Measurements from ENCODE around the gene HMX1. TPM values are rescaled to one million over a fixed set of nuclear protein-coding genes. Genes with fewer than 3 reads are reported as not detected.

HMX1 gene
- total and polyA plus RNA-seq, 2 donors (not counting 3 experiments of a cell fraction or from before 2014, with no cell fraction given): not detected

- Histone ChIP-seq H3K9ac (replicated peaks; ENCODE audit: extremely low read depth, insufficient read depth, low read length) (no peak overlapping the region), H3K36me3 (ENCODE audit: control insufficient read depth in 2 of 2, extremely low read depth in 1 of 2, insufficient read depth in 2 of 2, low read length in 2 of 2) (no peaks in the 10 kb centered on the region), H3K4me2 (ENCODE audit: insufficient read depth, low read length) (no peak overlapping the region), H3K4me3 (replicated peaks in 1 of 3; ENCODE audit: insufficient read depth in 1 of 3, low read depth in 1 of 3, low read length in 3 of 3) (no peak overlapping the region), H3K9me3 (replicated peaks; ENCODE audit: control insufficient read depth, insufficient read depth, low read length) (no peaks in the 10 kb centered on the region), H3K27ac (ENCODE audit: insufficient read depth, low read depth, low read length) (no peak overlapping the region), H3K79me2 (ENCODE audit: control insufficient read depth, insufficient read depth, low read length) (no peaks in the 10 kb centered on the region), H3K27me3 (ENCODE audit: control insufficient read depth in 2 of 2, insufficient read depth in 2 of 2, low read length in 2 of 2) (no peaks in the 10 kb centered on the region), H4K20me1 (replicated peaks; ENCODE audit: control insufficient read depth, extremely low read depth, insufficient read depth, low read length) (no peaks in the 10 kb centered on the region), H2AFZ (ENCODE audit: low read depth, low read length) (no peak overlapping the region), H3K9me1 (replicated peaks; ENCODE audit: control insufficient read depth, extremely low read depth, insufficient read depth, low read length) (no peaks in the 10 kb centered on the region), H3K4me1 (ENCODE audit: control insufficient read depth, extremely low read depth, insufficient read depth, low read length) (no peaks in the 10 kb centered on the region)
- ChIA-PET CTCF (interaction anchor here (1.6 kb wide), 1 partner anchor 314 kb away, joined by 5 read pairs; no protein-coding TSS in a partner anchor), POLR2A (no interaction called here)
- intact Hi-C loops (cut with micrococcal nuclease): no loop called here
- no peak for TF ChIP-seq MYC (IDR thresholded peaks at IDR 0.05; ENCODE audit: low read depth, low read length)
- no peak for TF ChIP-seq EZH2 (IDR thresholded peaks at IDR 0.05; ENCODE audit: borderline replicate concordance, low read depth, low read length, severe bottlenecking)
- BruUV-seq (replicated peaks): no TSS peak
- dilution Hi-C loops (cut with MboI; ENCODE audit: extremely low pct_ligation_motif_present, low sequenced_read_pairs): no loop called here
- no peak for DNase-seq (ENCODE audit: low read depth, low spot score)
- FAIRE-seq: no peak
Measured at GRCh38 chr4:8920969-8921368, 49.3 kb upstream of the HMX1 start.

- ChIA-PET POLR2A (no interaction called here), CTCF (interaction anchor here (1.6 kb wide), 1 partner anchor 313 kb away, joined by 5 read pairs; no protein-coding TSS in a partner anchor)
- H3K27me3 ChIP-seq (ENCODE audit: control insufficient read depth in 2 of 2, insufficient read depth in 2 of 2, low read length in 2 of 2): no peaks in the 10 kb centered on the region
- no TSS peak for BruUV-seq (replicated peaks)
- H3K9me3 ChIP-seq (replicated peaks; ENCODE audit: control insufficient read depth, insufficient read depth, low read length): no peaks in the 10 kb centered on the region
- no peaks in the 10 kb centered on the region for H3K36me3 ChIP-seq (ENCODE audit: control insufficient read depth in 2 of 2, extremely low read depth in 1 of 2, insufficient read depth in 2 of 2, low read length in 2 of 2)
- TF ChIP-seq MAX (IDR thresholded peaks at IDR 0.05; ENCODE audit: insufficient read depth, insufficient read length): no peak
- no peak for TF ChIP-seq CTCF (IDR thresholded peaks at IDR 0.05; ENCODE audit: extremely low read depth in 1 of 2, insufficient read depth in 1 of 2, low read depth in 1 of 2, low read length in 2 of 2)
- TF ChIP-seq FOS (IDR thresholded peaks at IDR 0.05; ENCODE audit: borderline replicate concordance, insufficient read depth, low read length): no peak
- TF ChIP-seq POLR2AphosphoS5 (IDR thresholded peaks at IDR 0.05; ENCODE audit: insufficient read depth, low read depth, low read length): no peak
- dilution Hi-C loops (cut with MboI; ENCODE audit: extremely low pct_ligation_motif_present, low sequenced_read_pairs) (no loop called here), intact Hi-C loops (cut with micrococcal nuclease) (no loop called here)
- no peaks in the 10 kb centered on the region for H3K4me1 ChIP-seq (ENCODE audit: control insufficient read depth, extremely low read depth, insufficient read depth, low read length)
- FAIRE-seq: no peak
- H3K9ac ChIP-seq (replicated peaks; ENCODE audit: extremely low read depth, insufficient read depth, low read length): no peak overlapping the region
- H3K79me2 ChIP-seq (ENCODE audit: control insufficient read depth, insufficient read depth, low read length): no peaks in the 10 kb centered on the region
- no peak for DNase-seq (ENCODE audit: low read depth, low spot score)
- H2AFZ ChIP-seq (ENCODE audit: low read depth, low read length): no peak overlapping the region
- no peaks in the 10 kb centered on the region for H3K9me1 ChIP-seq (replicated peaks; ENCODE audit: control insufficient read depth, extremely low read depth, insufficient read depth, low read length)
- H3K27ac ChIP-seq (ENCODE audit: insufficient read depth, low read depth, low read length): no peak overlapping the region
- no peak overlapping the region for H3K4me2 ChIP-seq (ENCODE audit: insufficient read depth, low read length)
- H3K4me3 ChIP-seq (replicated peaks in 1 of 3; ENCODE audit: insufficient read depth in 1 of 3, low read depth in 1 of 3, low read length in 3 of 3): no peak overlapping the region
- H4K20me1 ChIP-seq (replicated peaks; ENCODE audit: control insufficient read depth, extremely low read depth, insufficient read depth, low read length): no peaks in the 10 kb centered on the region
Measured at GRCh38 chr4:8920289-8920965, 48.8 kb upstream of the HMX1 start.
